GM21390 (cell line): ENCODE data around the gene CLEC1B.
"Not testable (repeated sequence)": the region's sequence is repeated elsewhere in the genome, so short reads cannot be mapped to it uniquely, and the experiment has no call there.

Experiments
- ATAC-seq: cut with Tn5 transposase; IDR thresholded peaks from one replicate; pipeline ENCODE4 v1.9.1; 2021; ENCODE audit not compliant: unreplicated experiment

The CLEC1B gene

DNA sequence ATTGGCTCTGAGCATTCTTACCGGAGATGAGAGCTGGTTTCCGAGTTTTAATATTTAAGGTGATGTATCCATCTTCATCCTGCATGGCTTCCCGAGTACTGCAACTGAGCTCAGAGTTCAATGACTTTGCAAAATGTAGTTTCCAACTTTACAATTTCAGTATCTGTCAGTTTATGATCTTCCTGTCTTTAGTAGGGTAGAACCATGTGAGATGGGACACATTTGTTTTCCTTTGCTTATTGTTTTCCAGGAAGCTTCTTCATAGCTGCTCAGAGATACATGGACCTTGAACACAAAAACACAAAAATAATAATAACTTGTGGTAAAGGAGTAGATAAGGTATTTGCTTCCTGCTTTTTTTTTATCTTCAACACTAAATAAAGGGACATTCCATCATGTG lies at the start of gene CLEC1B:
CLEC1B (minus strand) TSS at position 106 of the 400 bp plus-strand sequence; CDS start at position 85, 21 bp downstream.
- no peak for ATAC-seq

DNA sequence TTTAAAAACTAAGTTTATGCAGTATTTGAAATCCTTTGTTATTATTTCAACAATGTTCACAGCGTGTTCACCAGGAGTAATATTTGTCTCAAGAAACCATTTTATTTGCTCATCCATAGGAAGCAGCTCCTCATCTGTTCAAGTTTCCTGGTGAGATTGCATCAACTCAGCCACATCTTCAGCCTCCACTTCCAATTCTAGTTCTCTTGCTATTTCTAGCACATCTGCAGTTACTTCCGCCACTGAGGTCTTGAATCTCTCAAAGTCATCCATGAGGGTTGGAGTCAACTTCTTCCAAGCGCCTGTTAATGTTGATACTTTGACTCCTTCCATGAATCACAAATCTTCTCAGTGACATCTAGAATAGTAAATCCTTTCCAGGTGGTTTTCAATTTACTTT lies 49.6 kb upstream of the CLEC1B start:
- ATAC-seq = no peak

DNA sequence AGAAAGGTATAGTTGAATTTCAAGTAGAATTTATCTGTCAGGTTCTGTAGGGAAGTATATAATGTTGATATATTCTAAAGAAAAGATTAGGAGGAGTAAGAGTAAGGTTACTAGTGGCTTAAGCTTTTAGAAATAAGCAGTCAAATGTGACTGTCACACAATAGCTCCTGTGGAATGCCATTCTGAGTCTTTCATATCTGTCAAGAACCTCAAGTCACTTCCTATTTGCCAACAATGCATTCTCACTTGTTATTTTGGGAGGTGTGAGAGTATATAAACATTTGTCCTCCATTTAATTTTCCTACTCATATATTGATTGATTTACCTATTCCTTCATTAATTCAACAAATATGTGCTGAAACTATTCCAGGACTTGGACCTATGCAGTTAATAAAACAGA lies 43.2 kb upstream of the CLEC1B start:
- no peak for ATAC-seq

DNA sequence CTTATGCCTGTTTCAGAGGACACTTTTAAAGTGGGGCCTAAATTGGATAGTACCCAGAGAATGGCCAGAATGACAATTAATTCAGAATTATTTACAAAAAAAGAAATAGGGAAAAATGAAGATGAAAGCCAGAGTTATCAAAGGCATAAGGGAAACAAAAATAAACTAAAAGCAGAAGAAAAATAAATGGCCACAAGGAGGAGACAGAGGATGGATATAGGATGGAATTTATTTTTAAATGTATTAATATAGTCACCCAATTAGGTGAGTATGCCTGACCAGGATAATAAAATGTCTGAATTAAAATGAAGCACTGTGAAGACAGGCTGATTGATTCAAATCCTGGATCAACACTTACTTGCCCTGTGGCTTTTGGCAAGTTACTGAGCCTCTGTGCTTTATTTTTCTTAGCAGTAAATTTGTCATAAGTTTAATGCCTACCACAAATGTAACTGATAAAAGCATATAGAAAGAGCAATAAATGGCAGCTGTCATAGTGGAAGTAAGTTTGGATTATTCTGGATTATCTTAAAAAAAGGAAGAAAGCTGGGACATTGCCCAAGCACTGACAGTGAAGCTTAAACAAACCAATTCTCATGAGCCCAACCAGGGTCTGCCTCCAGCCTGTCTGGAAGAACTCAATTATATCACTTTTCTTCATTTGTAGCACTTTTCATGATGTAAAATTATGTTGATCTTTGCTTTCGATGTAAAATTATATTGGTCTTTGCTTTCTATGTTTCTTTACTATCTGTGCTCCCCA lies 35.0 kb upstream of the CLEC1B start:
- ATAC-seq = no peak

DNA sequence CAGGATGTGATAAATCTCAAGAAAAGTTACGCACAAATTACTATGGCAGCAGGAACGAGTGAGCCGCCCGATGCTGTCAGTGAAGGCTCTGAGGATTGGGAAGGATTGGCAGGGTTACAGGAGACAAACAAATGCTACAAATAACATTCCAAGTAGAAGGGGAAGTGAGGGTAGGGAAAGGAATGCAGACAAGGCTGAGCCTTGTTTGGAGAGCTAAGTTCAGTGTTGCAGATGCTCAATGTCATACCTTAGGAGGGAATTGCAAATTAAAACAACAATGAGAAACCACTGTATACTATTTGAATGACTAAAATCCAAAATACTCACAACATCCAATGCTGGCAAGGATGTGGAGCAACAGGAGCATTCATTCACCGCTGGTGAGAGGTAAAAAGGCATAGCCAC lies 32.9 kb upstream of the CLEC1B start:
- ATAC-seq = no peak

DNA sequence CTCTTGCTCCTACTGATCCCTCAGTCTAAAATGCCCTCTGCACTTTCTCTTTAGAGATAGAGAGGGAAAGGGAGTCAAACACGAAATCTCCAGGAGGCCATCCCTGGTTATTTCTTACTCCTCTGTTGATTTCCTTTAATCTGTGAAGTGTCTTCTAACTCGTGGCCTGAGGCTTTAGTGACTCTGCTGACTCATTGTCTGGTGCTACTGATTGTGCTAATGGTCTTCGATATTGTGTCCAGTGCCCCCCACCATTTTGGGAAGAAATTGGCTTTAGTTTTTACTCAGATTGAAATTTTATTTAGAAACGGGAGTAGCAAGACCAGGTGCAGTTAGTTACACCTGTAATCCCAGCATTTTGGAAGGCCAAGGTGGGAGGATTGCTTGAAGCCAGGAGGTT lies 32.4 kb upstream of the CLEC1B start:
- ATAC-seq = no peak

DNA sequence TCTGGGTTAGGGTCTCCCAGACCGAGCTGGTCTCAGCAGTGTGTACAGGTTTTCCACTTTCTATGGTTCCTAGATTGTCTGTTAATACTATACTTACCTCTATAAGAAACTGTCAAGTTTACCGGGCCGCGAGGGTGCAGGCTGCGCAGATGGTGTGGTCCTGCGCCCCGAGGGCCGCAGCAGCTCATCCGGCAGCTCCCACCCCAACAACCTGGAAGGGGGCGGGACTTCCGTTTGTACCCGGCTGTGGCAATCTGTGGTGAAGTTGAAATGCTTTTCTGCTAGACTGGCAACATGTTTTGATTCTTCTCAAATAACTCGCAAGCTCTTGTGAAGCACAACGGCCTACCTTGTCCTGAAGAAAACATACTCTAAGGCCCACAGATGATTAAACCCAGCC lies 31.5 kb upstream of the CLEC1B start, which contains the start of gene CLEC9A:
CLEC9A (plus strand) TSS at position 237 of the 400 bp plus-strand sequence. CDS start 22,006 bp downstream, outside the sequence.
- ATAC-seq = no peak

DNA sequence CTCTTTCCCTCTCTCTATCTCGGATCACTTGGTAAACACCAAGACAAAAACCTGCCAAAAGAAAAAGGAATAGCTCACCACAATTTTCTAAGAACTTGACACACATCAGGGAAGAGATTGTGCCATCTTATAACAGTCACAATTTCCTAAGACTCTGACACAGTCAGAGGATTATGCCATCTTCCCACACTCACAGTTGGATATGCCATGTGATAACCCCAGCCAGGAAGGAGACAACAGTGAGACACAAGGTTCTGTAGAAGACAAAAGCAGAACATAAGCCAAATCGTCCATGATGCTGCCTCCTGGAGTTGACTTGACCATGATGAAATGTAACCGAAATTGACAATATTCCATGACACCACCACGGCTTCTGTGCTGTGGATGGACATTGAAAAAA lies 28.8 kb upstream of the CLEC1B start:
- no peak for ATAC-seq

DNA sequence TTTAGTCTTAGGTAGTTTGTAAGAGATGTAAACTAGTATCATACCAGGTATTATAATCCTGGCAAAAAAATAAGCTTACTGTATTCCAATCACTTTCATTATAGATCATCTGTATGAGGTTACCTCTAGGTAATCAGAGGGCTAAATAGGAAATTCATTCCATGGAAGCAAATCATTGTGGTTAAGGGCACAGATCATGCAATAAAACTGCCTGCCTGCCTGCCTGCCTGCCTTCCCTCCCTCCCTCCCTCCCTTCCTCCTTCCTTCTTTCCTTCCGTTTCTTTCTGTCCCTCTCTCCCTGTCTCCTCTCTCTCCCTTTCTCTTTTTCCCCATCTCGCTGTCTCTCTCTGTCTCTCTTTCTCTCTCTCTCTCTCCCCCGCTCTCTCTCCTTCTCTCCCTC lies 28.4 kb upstream of the CLEC1B start:
- no peak for ATAC-seq

DNA sequence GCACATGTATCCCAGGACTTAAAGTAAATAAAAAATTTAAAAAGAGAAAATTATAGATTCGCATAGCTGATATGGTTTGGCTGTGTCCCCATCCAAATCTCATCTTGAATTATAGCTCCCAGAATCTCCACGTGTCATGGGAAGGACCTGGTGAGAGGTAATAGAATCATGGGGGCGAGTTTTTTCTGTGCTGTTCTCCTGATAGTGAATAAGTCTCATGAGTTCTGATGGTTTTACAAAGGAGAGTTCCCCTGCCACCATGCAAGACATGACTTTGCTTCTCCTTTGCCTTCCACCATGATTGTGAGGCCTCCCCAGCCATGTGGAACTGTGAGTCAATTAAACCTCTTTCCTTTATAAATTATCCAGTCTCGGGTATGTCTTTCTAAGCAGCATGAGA lies 27.7 kb upstream of the CLEC1B start:
- not testable (repeated sequence) for ATAC-seq

DNA sequence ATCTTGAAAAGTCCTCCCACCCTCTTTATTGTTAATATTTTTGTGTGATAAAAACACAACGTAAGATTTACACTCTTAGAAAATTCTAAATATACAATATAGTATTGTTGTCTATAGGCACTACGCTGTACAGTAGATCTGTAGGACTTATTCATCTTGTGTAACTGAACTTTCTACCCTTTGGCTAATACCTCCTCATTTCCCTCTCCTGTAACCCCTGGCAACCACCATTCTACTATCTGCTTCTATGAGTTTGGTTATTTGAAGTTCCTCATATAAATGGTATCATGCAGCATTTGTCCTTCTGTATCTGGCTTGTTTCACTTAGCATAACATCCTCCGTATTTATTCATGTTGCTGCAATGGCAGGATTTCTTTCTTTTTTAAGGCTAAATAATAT lies 26.3 kb upstream of the CLEC1B start:
- no peak for ATAC-seq

DNA sequence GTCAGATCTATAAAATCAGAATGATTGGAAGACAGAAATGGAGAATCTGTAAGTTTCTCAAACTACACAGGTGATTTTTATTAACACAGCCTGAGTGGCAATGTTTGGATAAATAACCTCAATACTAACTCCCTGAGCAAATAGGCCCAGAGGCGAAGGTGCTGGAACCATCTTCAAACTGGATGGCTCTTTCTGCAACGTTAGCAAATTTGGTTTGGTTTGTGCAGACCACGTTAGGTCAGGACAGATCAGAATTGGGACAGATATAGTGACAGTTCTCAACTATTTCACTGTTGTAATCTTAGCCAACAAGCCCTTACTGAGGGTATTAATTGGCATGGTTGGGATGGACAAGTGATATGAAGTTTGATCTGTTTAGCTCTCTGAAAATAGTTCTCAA lies 22.4 kb upstream of the CLEC1B start:
- ATAC-seq = no peak

DNA sequence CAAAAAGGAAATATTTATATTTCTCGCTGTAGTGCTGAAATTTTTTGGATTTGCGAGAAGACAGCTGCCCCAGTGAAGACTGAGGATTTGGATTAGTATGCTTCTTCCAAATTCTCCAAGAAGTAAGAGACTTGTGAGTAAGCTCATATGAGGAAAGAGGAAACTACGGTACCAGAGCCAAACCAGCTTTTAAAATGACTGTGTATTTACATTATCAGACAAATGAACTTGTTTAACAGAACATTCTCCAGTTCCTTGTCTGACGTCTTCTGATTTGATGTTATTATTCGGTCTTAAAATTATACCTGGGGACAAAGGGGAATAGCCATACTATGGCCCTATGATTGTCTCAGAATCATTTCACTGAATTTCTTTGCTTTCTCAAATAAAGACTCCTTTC lies 19.5 kb upstream of the CLEC1B start:
- ATAC-seq = no peak

DNA sequence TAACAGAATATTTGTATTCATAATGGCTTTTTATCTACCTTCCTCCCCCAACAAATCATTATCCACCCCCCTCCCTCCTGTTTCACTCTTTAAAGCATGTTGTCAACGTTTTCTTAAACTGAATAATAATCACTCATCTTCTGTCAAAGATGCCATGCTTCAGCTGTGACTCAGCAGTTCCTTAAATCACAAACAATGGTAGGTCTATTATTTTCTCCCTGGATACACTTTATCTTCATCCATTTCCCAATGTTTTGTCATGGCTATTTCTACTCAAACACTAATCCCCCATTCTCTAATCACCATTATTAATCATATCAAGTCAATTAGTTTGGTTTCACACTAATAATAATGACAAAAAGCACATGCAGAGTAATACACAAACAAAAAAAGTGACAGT lies 18.0 kb upstream of the CLEC1B start:
- no peak for ATAC-seq

DNA sequence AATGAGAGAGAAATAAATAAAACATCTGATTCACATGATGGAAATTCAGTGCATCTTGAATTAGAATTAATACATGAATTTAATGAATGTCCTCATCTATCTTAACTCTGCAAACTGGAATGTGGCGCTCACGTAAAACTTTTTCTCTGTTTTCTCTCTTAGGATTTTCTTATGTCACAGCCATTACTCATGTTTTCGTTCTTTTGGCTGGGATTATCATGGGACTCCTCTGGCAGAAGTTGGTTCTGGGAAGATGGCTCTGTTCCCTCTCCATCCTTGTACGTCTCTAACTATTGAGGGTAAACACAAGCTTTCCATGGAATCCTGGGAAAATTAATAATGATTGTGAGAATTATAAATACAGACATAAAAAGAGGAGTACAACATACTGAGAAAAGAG lies 16.5 kb upstream of the CLEC1B start:
- ATAC-seq = no peak

DNA sequence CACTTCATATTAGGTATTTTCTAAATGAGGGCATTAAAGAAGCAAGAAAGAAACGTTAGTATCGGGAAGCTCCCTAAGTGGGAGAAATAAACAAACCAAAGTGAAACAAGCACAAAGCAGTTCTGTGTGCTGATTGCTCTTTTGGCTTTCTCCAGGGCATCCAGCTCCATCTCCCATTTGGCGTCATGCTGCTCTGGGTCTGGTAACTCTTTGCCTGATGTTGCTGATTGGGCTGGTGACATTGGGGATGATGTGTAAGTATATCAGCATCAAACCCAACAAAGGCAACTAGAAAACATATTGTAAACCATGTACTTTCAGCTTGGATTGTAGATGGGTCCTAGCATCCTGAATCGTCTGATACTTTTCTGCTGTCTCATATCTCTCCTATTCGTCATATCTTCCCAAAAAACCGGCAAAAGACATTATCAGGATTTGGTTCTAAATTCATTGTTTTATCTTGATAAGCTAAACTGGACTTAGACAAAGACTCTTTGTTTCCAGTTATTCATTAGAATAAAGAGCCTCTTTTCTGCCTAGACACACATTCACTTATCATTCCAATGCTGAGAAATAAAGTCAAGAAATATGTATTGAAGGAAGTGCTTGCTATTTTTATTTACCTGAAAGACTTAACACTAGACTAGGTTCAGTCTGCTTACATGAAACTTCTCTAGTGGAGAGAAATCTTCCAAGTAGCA lies 13.9 kb upstream of the CLEC1B start:
- ATAC-seq = no peak

DNA sequence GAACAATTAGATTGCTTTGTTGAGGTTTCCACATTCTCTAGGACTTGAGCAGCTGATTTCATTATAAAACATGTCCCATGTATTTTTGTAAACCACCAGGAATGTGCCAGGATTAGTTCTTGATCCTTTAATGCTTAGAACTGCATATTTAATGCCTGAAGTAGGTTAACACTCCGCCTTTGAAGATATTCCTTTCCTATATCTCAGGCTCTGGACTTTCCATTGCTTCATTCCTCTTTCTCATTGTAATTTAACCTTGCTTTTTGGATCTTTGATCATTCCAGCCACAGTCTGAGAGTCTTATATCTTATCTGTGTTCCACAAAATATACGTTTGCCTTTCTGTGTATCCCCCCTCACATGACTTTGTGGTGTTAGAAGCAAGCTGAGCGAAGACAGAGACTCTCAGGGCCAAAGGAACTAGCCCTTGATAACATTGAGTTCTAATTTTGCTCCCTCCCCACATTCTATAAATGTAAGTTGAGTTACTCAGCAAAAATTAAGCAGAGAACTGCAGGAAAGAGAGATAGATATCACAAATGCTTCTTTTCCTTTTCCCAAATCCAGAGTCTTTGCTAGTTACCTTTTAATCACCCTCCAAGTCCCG lies 2.4 kb upstream of the CLEC1B start:
- ATAC-seq = no peak

DNA sequence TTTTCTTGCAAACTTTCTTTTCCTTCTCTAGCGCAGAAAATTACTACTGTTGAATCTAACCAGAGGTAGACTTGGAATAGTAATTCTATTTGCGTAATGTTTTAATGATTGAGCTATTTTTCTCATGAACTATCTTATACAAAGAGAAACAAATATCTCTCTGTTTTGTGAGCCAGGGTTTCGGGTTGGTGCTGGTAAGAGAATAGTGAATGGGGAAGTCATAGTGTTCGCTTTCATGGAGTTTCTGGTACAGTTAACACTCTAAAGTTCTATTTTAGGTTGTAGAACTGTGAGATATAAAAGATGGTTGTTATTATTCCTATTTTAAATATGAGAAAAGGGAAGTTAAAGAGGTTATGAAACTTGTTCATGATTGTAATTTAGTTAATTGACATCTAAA lies 6.6 kb downstream of the CLEC1B start:
- no peak for ATAC-seq

DNA sequence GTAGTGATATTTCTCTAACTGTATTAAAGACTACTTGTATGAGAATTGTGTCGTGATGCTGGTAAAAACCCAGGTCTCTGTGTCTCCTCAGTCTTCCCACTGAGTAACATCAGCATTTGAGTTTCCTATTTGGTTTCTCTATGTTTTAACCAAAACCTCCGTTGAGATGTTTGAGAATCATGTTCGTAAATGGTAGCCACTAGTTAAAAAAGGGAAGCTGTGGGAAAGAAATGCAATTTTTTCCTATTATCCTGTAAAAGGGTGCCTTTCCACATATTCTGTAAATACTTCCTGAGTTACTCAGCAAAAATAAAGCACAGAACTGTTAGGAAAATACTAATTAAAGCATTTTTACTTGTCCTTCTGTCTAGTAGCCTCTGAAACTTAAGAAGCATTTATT lies 7.0 kb downstream of the CLEC1B start:
- no peak for ATAC-seq

DNA sequence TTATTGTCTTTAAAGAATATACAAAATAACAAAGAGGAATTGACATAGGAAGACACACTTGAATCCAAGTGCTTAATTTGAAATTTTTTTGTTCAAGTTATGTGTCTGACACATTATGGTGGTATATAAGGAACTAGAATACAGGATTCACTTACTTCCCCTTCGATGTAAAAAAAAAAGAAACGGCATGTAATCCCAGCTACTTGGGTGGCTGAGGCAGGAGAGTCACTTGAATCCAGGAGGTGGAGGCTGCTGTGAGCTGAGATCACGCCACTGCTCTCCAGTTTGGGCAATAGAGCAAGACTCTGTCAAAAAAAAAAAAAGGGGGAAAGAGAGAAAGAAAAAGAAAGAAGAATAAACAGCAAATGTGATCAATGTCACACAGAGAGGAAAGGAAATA lies 18.8 kb downstream of the CLEC1B start:
- ATAC-seq = no peak

DNA sequence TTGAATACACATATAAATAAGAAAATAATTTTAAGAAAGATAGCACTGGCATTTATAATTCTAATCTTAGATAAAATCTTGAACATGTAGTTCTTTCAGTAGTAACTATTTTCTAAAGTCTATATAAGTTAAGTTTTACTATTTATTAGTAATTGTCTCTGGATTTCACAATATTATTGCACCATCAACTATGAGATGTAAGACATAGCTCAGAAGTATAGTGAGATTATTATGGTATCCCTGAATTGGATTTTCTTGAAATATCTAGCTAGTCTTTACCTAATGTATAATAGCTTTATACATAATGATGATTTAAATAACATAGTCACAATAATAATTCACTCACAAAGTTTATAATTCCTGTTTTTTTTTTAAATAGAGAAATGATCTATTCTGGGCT lies 21.0 kb downstream of the CLEC1B start:
- ATAC-seq = no peak

DNA sequence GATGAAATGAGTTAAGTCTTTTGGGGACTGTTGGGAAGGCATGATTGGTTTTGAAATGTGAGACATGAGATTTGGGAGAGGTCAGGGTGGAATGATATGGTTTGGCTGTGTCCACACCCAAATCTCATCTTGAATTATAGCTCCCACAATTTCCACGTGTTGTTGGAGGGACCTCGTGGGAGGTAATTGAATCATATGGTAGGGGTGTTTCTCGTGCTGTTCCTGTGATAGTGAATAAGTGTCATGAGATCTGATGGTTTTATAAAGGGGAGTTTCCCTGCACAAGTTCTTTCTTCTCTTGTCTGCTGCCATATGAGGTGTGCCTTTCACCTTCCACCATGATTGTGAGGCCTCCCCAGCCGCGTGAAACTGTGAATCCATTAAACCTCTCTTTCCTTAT lies 22.3 kb downstream of the CLEC1B start:
- ATAC-seq = not testable (repeated sequence)
